Chondrocyte (in vitro differentiated cells): Measurements from ENCODE around the gene SLC35F4. TPM values are rescaled to one million over a fixed set of nuclear protein-coding genes. Genes with fewer than 3 reads are reported as not detected.

Experiments
- DNase-seq: peaks from one replicate; pipeline ENCODE4 v3.0.0; 2021; ENCODE audit warnings: mixed read lengths, low spot score
- H3K27ac Mint-ChIP-seq: one replicate; pipeline ENCODE4 v1.8.0; 2021; ENCODE audit warnings: mild to moderate bottlenecking, moderate library complexity, mixed read lengths; ENCODE audit not compliant: unreplicated experiment
- H3K27me3 Mint-ChIP-seq: 2 replicates; pipeline ENCODE4 v1.8.0; 2021; ENCODE audit warnings: low read depth, mixed read lengths
- H3K36me3 Mint-ChIP-seq: 2 replicates; pipeline ENCODE4 v1.8.0; 2021; ENCODE audit warnings: low read depth, mixed read lengths
- H3K4me1 Mint-ChIP-seq: 2 replicates; pipeline ENCODE4 v1.8.0; 2021; ENCODE audit warnings: low read depth, mild to moderate bottlenecking, mixed read lengths
- H3K4me3 Mint-ChIP-seq: one replicate; pipeline ENCODE4 v1.8.0; 2021; ENCODE audit warnings: mild to moderate bottlenecking, moderate library complexity, mixed read lengths; ENCODE audit not compliant: unreplicated experiment
- H3K9me3 Mint-ChIP-seq: 2 replicates; pipeline ENCODE4 v1.8.0; 2021; ENCODE audit warnings: low read depth, mixed read lengths
- CTCF ChIP-seq: fragments of 200-600 bp; sonication (generic); IDR thresholded peaks from 2 replicates; pipeline ENCODE4 v1.5.0; 2021; ENCODE audit warnings: antibody characterized with exemption, mild to moderate bottlenecking, moderate library complexity
- total RNA-seq: library from RNA; stranded (reverse); gene quantifications from 3 replicates; pipeline ENCODE4 v1.2.1, GENCODE V29; 2021

The SLC35F4 gene
- total RNA-seq, 1 donor from 2014 or later, result not detected

GRCh38 chr14:57834001-57834598, 31.8 kb downstream of the SLC35F4 start:
- H3K36me3 Mint-ChIP-seq, result no peaks in the 10 kb centered on the region
- H3K4me3 Mint-ChIP-seq, result no peak overlapping the region
- no peak overlapping the region for H3K27ac Mint-ChIP-seq
- peaks cover 6% of the 10 kb centered on the region for H3K4me1 Mint-ChIP-seq
- no peaks in the 10 kb centered on the region for H3K9me3 Mint-ChIP-seq
- no peak for TF ChIP-seq CTCF
- DNase-seq, result no peak
- peaks cover 10% of the 10 kb centered on the region for H3K27me3 Mint-ChIP-seq

- no peak for TF ChIP-seq CTCF
- Mint-ChIP-seq H3K4me1 (peaks cover 6% of the 10 kb centered on the region), H3K4me3 (no peak overlapping the region), H3K9me3 (no peaks in the 10 kb centered on the region), H3K36me3 (no peaks in the 10 kb centered on the region), H3K27me3 (peaks cover 13% of the 10 kb centered on the region), H3K27ac (no peak overlapping the region)
- no peak for DNase-seq
Observed at GRCh38 chr14:57833323-57833722, 32.6 kb downstream of the SLC35F4 start.

GRCh38 chr14:57831981-57832380, 33.9 kb downstream of the SLC35F4 start:
- H3K4me3 Mint-ChIP-seq, result no peak overlapping the region

GRCh38 chr14:57828713-57829112, 37.2 kb downstream of the SLC35F4 start:
- Mint-ChIP-seq H3K27ac (no peak overlapping the region), H3K4me1 (peaks cover 6% of the 10 kb centered on the region), H3K36me3 (no peaks in the 10 kb centered on the region), H3K9me3 (peaks cover 9% of the 10 kb centered on the region), H3K4me3 (no peak overlapping the region), H3K27me3 (peaks cover 18% of the 10 kb centered on the region)
- no peak for DNase-seq
- no peak for TF ChIP-seq CTCF

More at GRCh38 chr14:57831981-57832380, 33.9 kb downstream of the SLC35F4 start:
- no peak for DNase-seq
- Mint-ChIP-seq H3K27me3 (peaks cover 13% of the 10 kb centered on the region), H3K27ac (no peak overlapping the region), H3K36me3 (no peaks in the 10 kb centered on the region), H3K9me3 (no peaks in the 10 kb centered on the region), H3K4me1 (peaks cover 6% of the 10 kb centered on the region)
- no peak for TF ChIP-seq CTCF

- Mint-ChIP-seq H3K27ac (no peak overlapping the region), H3K9me3 (peaks cover 9% of the 10 kb centered on the region), H3K36me3 (no peaks in the 10 kb centered on the region), H3K4me3 (no peak overlapping the region), H3K4me1 (no peaks in the 10 kb centered on the region), H3K27me3 (peaks cover 5% of the 10 kb centered on the region)
- no peak for TF ChIP-seq CTCF
- no peak for DNase-seq
Observed at GRCh38 chr14:57823015-57823660, 42.8 kb downstream of the SLC35F4 start.
